OCI-LY1 (cell line): ENCODE results near the gene IMMP2L.

Experiments used
- H2AFZ ChIP-seq: fragments of 200-600 bp; sonication (generic), shearing (Covaris generic); 2 replicates; pipeline ENCODE4 v1.6.0; 2014; ENCODE audit warnings: antibody characterized with exemption, mild to moderate bottlenecking, low read length
- H3F3A ChIP-seq: fragments of 200-600 bp; sonication (generic), shearing (Covaris generic); 2 replicates; pipeline ENCODE4 v1.6.0; 2014; ENCODE audit warnings: mild to moderate bottlenecking, antibody characterized with exemption, low read length, moderate library complexity; ENCODE audit not compliant: insufficient read depth
- H3K27ac ChIP-seq: fragments of 200-600 bp; sonication (generic); 2 replicates; pipeline ENCODE4 v1.5.1; 2014; ENCODE audit warnings: low read length, mixed run types, mild to moderate bottlenecking, low read depth; ENCODE audit not compliant: poor library complexity, severe bottlenecking
- H3K27me3 ChIP-seq: fragments of 200-600 bp; sonication (generic); 2 replicates; pipeline ENCODE4 v1.6.0; 2014; ENCODE audit warnings: antibody characterized with exemption, mild to moderate bottlenecking, low read length, moderate library complexity; ENCODE audit not compliant: insufficient read depth
- H3K36me3 ChIP-seq: fragments of 200-600 bp; sonication (generic); 2 replicates; pipeline ENCODE4 v1.6.1; 2014; ENCODE audit warnings: mild to moderate bottlenecking, antibody characterized with exemption, low read length, moderate library complexity, mixed read lengths; ENCODE audit not compliant: insufficient read depth
- H3K4me1 ChIP-seq: fragments of 200-600 bp; sonication (generic); 2 replicates; pipeline ENCODE4 v1.5.1; 2014; ENCODE audit warnings: mild to moderate bottlenecking, low read length, moderate library complexity; ENCODE audit not compliant: insufficient read depth, severe bottlenecking
- H3K4me2 ChIP-seq: fragments of 200-600 bp; sonication (generic), shearing (Covaris generic); 2 replicates; pipeline ENCODE4 v1.6.1; 2014; ENCODE audit warnings: low read length
- H3K4me3 ChIP-seq: fragments of 200-600 bp; sonication (generic); 2 replicates; pipeline ENCODE4 v1.5.1; 2014; ENCODE audit warnings: low read length, low read depth, mild to moderate bottlenecking, mixed read lengths; ENCODE audit not compliant: poor library complexity, severe bottlenecking
- H3K79me2 ChIP-seq: fragments of 200-600 bp; shearing (Covaris generic); 2 replicates; pipeline ENCODE4 v1.6.1; 2016; ENCODE audit warnings: mixed run types, low read length, mixed read lengths; ENCODE audit not compliant: insufficient read depth
- H3K9ac ChIP-seq: fragments of 200-600 bp; sonication (generic), shearing (Covaris generic); 2 replicates; pipeline ENCODE4 v1.6.1; 2014; ENCODE audit warnings: mild to moderate bottlenecking, low read length, mixed read lengths
- H3K9me2 ChIP-seq: fragments of 200-600 bp; sonication (generic), shearing (Covaris generic); 2 replicates; pipeline ENCODE4 v1.6.1; 2014; ENCODE audit warnings: low read depth, mild to moderate bottlenecking, low read length, mixed read lengths
- H3K9me3 ChIP-seq: fragments of 200-600 bp; shearing (Covaris generic); 2 replicates; pipeline ENCODE4 v1.6.1; 2014; ENCODE audit warnings: low read length, mixed read lengths
- H4K20me1 ChIP-seq: fragments of 200-600 bp; sonication (generic), shearing (Covaris generic); 2 replicates; pipeline ENCODE4 v1.6.0; 2016; ENCODE audit warnings: mild to moderate bottlenecking, low read length; ENCODE audit not compliant: insufficient read depth
- CTCF ChIP-seq: fragments of 200-600 bp; sonication (generic), shearing (Covaris generic); IDR thresholded peaks from 2 replicates; pipeline ENCODE4 v1.5.1; 2017; ENCODE audit warnings: mild to moderate bottlenecking, antibody characterized with exemption, low read length, moderate library complexity, mixed read lengths
- EZH2 ChIP-seq: fragments of 200-600 bp; sonication (generic), shearing (Covaris generic); IDR thresholded peaks from 2 replicates; pipeline ENCODE4 v1.8.0; 2017; ENCODE audit warnings: borderline replicate concordance, mixed run types, mild to moderate bottlenecking, antibody characterized with exemption, low read length, moderate library complexity, mixed read lengths

Gene IMMP2L

GRCh38 chr7:111088328-111088727, 474.0 kb downstream of the IMMP2L start:
- Histone ChIP-seq H3K9me2 (no peaks in the 10 kb centered on the region), H3K36me3 (no peaks in the 10 kb centered on the region), H3K4me1 (peaks cover 71% of the 10 kb centered on the region), H2AFZ (no peak overlapping the region), H3K4me2 (no peak overlapping the region), H3K4me3 (no peak overlapping the region), H3K27ac (peak overlapping the region; percentile 21), H3K79me2 (peaks cover 8% of the 10 kb centered on the region), H3F3A (peaks cover 5% of the 10 kb centered on the region; the same call in 1 of the 2 replicates), H4K20me1 (no peaks in the 10 kb centered on the region), H3K27me3 (no peaks in the 10 kb centered on the region), H3K9ac (no peak overlapping the region), H3K9me3 (no peaks in the 10 kb centered on the region)
- TF ChIP-seq CTCF (no peak), EZH2 (no peak)

- H3K4me3 ChIP-seq = no peak overlapping the region
- H3K4me1 ChIP-seq = peaks cover 71% of the 10 kb centered on the region
- no peaks in the 10 kb centered on the region for H4K20me1 ChIP-seq
- H3K27ac ChIP-seq = peak overlapping the region; percentile 45
- peaks cover 10% of the 10 kb centered on the region for H3F3A ChIP-seq
- no peaks in the 10 kb centered on the region for H3K9me3 ChIP-seq
- no peak overlapping the region for H3K4me2 ChIP-seq
- H3K9me2 ChIP-seq = no peaks in the 10 kb centered on the region
- H2AFZ ChIP-seq = no peak overlapping the region
- no peaks in the 10 kb centered on the region for H3K36me3 ChIP-seq
- TF ChIP-seq EZH2 (no peak), CTCF (no peak)
- peaks cover 3% of the 10 kb centered on the region for H3K79me2 ChIP-seq
- no peaks in the 10 kb centered on the region for H3K27me3 ChIP-seq
- H3K9ac ChIP-seq = no peak overlapping the region
Observed at GRCh38 chr7:111086532-111086931, 475.8 kb downstream of the IMMP2L start.

- peak overlapping the region; percentile 93 for H3K27ac ChIP-seq
- no peaks in the 10 kb centered on the region for H3K79me2 ChIP-seq
- no peaks in the 10 kb centered on the region for H3K9me2 ChIP-seq
- H3K36me3 ChIP-seq = no peaks in the 10 kb centered on the region
- H4K20me1 ChIP-seq = no peaks in the 10 kb centered on the region
- peak overlapping the region; percentile 60; the same call in 1 of the 2 replicates for H3K4me2 ChIP-seq
- H2AFZ ChIP-seq = no peak overlapping the region
- peak overlapping the region; percentile 18 for H3K4me3 ChIP-seq
- no peaks in the 10 kb centered on the region for H3K9me3 ChIP-seq
- peaks cover 10% of the 10 kb centered on the region for H3F3A ChIP-seq
- peaks cover 71% of the 10 kb centered on the region for H3K4me1 ChIP-seq
- TF ChIP-seq CTCF = no peak
- TF ChIP-seq EZH2 = no peak
- no peaks in the 10 kb centered on the region for H3K27me3 ChIP-seq
- no peak overlapping the region; the same call in 1 of the 2 replicates for H3K9ac ChIP-seq
Observed at GRCh38 chr7:111085356-111085755, 476.9 kb downstream of the IMMP2L start.
